ENCODE results near the gene IFNA2. TPM values are rescaled to one million over a fixed set of nuclear protein-coding genes. Genes with fewer than 3 reads are reported as not detected.

Gene IFNA2
- total and polyA plus RNA-seq, 2 experiments from 2014 or later = not detected

- Histone ChIP-seq H4K20me1 (ENCODE audit: insufficient read depth, poor library complexity, severe bottlenecking) (no peaks in the 10 kb centered on the region), H3K9me2 (replicated peaks; ENCODE audit: insufficient read depth) (no peaks in the 10 kb centered on the region), H3K27ac (no peak overlapping the region), H3K4me1 (ENCODE audit: insufficient read depth) (no peaks in the 10 kb centered on the region), H3K79me2 (no peaks in the 10 kb centered on the region), H2AFZ (no peak overlapping the region), H3K36me3 (replicated peaks; ENCODE audit: insufficient read depth, low read depth) (no peaks in the 10 kb centered on the region), H3K27me3 (peaks cover 4% of the 10 kb centered on the region), H3K4me2 (no peak overlapping the region), H3K9me3 (ENCODE audit: low read depth) (no peaks in the 10 kb centered on the region), H3K4me3 (no peak overlapping the region)
- WGBS (ENCODE audit: low lambda C conversion rate, missing lambda C conversion rate) = 98% methylated on average over 2 of the region's 2 CpGs
- no peak for TF ChIP-seq EZH2 (IDR thresholded peaks at IDR 0.05; ENCODE audit: borderline replicate concordance)
- no peak for TF ChIP-seq EZH2phosphoT487 (IDR thresholded peaks at IDR 0.05; ENCODE audit: low read depth, severe bottlenecking, unreplicated experiment)
- TF ChIP-seq CTCF (IDR thresholded peaks at IDR 0.05; ENCODE audit: poor library complexity) = no peak
- no peak for DNase-seq (ENCODE audit: low spot score)
These were observed 29.2 kb upstream of the IFNA2 start for GRCh38 chr9:21414220-21414940.

GRCh38 chr9:21413624-21414023 is 28.4 kb upstream of the IFNA2 start:
- Histone ChIP-seq H3K36me3 (replicated peaks; ENCODE audit: insufficient read depth, low read depth) (no peaks in the 10 kb centered on the region), H2AFZ (no peak overlapping the region)
- WGBS (ENCODE audit: low lambda C conversion rate, missing lambda C conversion rate) = 68% methylated on average over 5 of the region's 5 CpGs

GRCh38 chr9:21413151-21413550 is 28.0 kb upstream of the IFNA2 start:
- Histone ChIP-seq H2AFZ (no peak overlapping the region), H4K20me1 (ENCODE audit: insufficient read depth, poor library complexity, severe bottlenecking) (no peaks in the 10 kb centered on the region), H3K79me2 (no peaks in the 10 kb centered on the region), H3K4me1 (ENCODE audit: insufficient read depth) (no peaks in the 10 kb centered on the region), H3K27ac (no peak overlapping the region), H3K9me2 (replicated peaks; ENCODE audit: insufficient read depth) (no peaks in the 10 kb centered on the region), H3K27me3 (peaks cover 4% of the 10 kb centered on the region), H3K9me3 (ENCODE audit: low read depth) (no peaks in the 10 kb centered on the region), H3K4me3 (no peak overlapping the region), H3K36me3 (replicated peaks; ENCODE audit: insufficient read depth, low read depth) (no peaks in the 10 kb centered on the region), H3K4me2 (no peak overlapping the region)
- 85% methylated on average over 4 of the region's 4 CpGs for WGBS (ENCODE audit: low lambda C conversion rate, missing lambda C conversion rate)
- TF ChIP-seq CTCF (IDR thresholded peaks at IDR 0.05; ENCODE audit: poor library complexity) (no peak), EZH2phosphoT487 (IDR thresholded peaks at IDR 0.05; ENCODE audit: low read depth, severe bottlenecking, unreplicated experiment) (no peak), EZH2 (IDR thresholded peaks at IDR 0.05; ENCODE audit: borderline replicate concordance) (no peak)
- no peak for DNase-seq (ENCODE audit: low spot score)

More at GRCh38 chr9:21413624-21414023, 28.4 kb upstream of the IFNA2 start:
- peaks cover 4% of the 10 kb centered on the region for H3K27me3 ChIP-seq
- DNase-seq (ENCODE audit: low spot score) = no peak
- H3K27ac ChIP-seq = no peak overlapping the region
- H3K9me2 ChIP-seq (replicated peaks; ENCODE audit: insufficient read depth) = no peaks in the 10 kb centered on the region
- no peaks in the 10 kb centered on the region for H3K79me2 ChIP-seq
- H3K4me2 ChIP-seq = no peak overlapping the region
- no peaks in the 10 kb centered on the region for H4K20me1 ChIP-seq (ENCODE audit: insufficient read depth, poor library complexity, severe bottlenecking)
- H3K4me3 ChIP-seq = no peak overlapping the region
- H3K4me1 ChIP-seq (ENCODE audit: insufficient read depth) = no peaks in the 10 kb centered on the region
- TF ChIP-seq EZH2 (IDR thresholded peaks at IDR 0.05; ENCODE audit: borderline replicate concordance) (no peak), CTCF (IDR thresholded peaks at IDR 0.05; ENCODE audit: poor library complexity) (no peak), EZH2phosphoT487 (IDR thresholded peaks at IDR 0.05; ENCODE audit: low read depth, severe bottlenecking, unreplicated experiment) (no peak)
- no peaks in the 10 kb centered on the region for H3K9me3 ChIP-seq (ENCODE audit: low read depth)
